ENCODE results near the gene FAM25A. TPM values are rescaled to one million over a fixed set of nuclear protein-coding genes. Genes with fewer than 3 reads are reported as not detected.
"Not testable (repeated sequence)": the region's sequence is repeated elsewhere in the genome, so short reads cannot be mapped to it uniquely, and the experiment has no call there.

Gene FAM25A
- total RNA-seq, 1 experiment from 2014 or later, result 11.4 TPM

DNA sequence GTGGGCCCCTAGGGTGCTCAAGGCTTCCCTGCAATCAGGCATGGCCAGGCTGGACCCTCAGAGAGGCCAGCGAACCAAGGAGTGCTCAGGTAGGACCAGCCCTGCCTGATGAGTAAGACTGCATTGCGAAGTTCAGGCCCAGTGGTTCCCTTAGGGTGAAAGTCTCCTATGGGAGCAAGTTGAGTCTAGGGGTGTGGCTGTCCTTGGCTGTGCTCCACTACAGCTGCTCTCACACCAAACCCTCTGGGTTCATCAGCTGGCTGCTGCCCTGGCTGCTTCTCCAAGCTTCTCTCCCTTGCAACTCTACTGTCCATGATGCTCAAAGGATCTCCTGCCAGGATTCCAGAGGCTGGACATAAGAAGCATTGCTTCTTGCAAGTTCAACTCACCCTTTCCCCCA is 18.7 kb downstream of the FAM25A start:
- ChIA-PET CTCF (no interaction called here), POLR2A (ENCODE audit: unreplicated experiment) (no interaction called here)
- DNase-seq, result no peak
- BruUV-seq (replicated peaks), result no TSS peak
- H2AFZ ChIP-seq, result no peak overlapping the region
- H3K9me3 ChIP-seq (ENCODE audit: insufficient read depth, low read depth), result no peaks in the 10 kb centered on the region
- intact Hi-C loops (cut with micrococcal nuclease; ENCODE audit: unreplicated experiment), result no loop called here
- no peak overlapping the region for H3K27ac ChIP-seq
- H3K79me2 ChIP-seq (ENCODE audit: low read depth), result no peaks in the 10 kb centered on the region
- H3F3A ChIP-seq (ENCODE audit: insufficient read depth, low read depth), result no peaks in the 10 kb centered on the region
- TF ChIP-seq, protein P1, sequence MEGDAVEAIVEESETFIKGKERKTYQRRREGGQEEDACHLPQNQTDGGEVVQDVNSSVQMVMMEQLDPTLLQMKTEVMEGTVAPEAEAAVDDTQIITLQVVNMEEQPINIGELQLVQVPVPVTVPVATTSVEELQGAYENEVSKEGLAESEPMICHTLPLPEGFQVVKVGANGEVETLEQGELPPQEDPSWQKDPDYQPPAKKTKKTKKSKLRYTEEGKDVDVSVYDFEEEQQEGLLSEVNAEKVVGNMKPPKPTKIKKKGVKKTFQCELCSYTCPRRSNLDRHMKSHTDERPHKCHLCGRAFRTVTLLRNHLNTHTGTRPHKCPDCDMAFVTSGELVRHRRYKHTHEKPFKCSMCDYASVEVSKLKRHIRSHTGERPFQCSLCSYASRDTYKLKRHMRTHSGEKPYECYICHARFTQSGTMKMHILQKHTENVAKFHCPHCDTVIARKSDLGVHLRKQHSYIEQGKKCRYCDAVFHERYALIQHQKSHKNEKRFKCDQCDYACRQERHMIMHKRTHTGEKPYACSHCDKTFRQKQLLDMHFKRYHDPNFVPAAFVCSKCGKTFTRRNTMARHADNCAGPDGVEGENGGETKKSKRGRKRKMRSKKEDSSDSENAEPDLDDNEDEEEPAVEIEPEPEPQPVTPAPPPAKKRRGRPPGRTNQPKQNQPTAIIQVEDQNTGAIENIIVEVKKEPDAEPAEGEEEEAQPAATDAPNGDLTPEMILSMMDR (conservative IDR thresholded peaks at IDR 0.05), result no peak
- no peaks in the 10 kb centered on the region for H3K27me3 ChIP-seq (ENCODE audit: insufficient read depth, low read depth)
- no peaks in the 10 kb centered on the region for H3K36me3 ChIP-seq (ENCODE audit: low read depth)
- H4K20me1 ChIP-seq (ENCODE audit: insufficient read depth), result no peaks in the 10 kb centered on the region
- H3K4me2 ChIP-seq, result no peak overlapping the region
- H3K9me2 ChIP-seq (ENCODE audit: insufficient read depth), result no peaks in the 10 kb centered on the region
- no peaks in the 10 kb centered on the region for H3K4me1 ChIP-seq (replicated peaks; ENCODE audit: insufficient read depth)
- H3K4me3 ChIP-seq, result no peak overlapping the region

DNA sequence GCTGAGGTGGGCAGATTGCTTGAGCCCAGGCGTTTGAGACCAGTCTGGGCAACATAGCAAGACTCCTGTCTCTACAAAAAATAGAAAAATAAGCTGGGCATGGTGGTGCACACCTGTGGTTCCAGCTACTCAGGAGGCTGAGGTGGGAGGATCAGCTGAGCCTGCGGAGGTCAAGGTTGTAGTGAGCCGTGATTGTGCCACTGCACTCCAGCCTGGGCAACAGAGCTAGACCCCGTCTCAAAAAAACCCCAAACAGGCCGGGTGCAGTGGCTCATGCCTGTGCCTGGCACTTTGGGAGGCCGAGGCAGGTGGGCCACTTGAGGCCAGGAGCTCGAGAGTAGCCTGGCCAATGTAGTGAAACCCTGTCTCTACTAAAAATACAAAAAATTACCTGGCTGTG is 23.5 kb downstream of the FAM25A start:
- H3K27me3 ChIP-seq (ENCODE audit: insufficient read depth, low read depth); H3K36me3 ChIP-seq (ENCODE audit: low read depth); H3K9me3 ChIP-seq (ENCODE audit: insufficient read depth, low read depth); H4K20me1 ChIP-seq (ENCODE audit: insufficient read depth); intact Hi-C loops (cut with micrococcal nuclease; ENCODE audit: unreplicated experiment); H3K4me3 ChIP-seq; H3K4me2 ChIP-seq; H3K27ac ChIP-seq; H3F3A ChIP-seq (ENCODE audit: insufficient read depth, low read depth); H2AFZ ChIP-seq; CTCF ChIA-PET; BruUV-seq (replicated peaks); DNase-seq; H3K4me1 ChIP-seq (replicated peaks; ENCODE audit: insufficient read depth); H3K9me2 ChIP-seq (ENCODE audit: insufficient read depth); H3K79me2 ChIP-seq (ENCODE audit: low read depth): not testable (repeated sequence)
- POLR2A ChIA-PET (ENCODE audit: unreplicated experiment), result interaction anchor here (0.7 kb wide), 1 partner anchor 364 kb away, joined by 4 read pairs; no protein-coding TSS in a partner anchor

DNA sequence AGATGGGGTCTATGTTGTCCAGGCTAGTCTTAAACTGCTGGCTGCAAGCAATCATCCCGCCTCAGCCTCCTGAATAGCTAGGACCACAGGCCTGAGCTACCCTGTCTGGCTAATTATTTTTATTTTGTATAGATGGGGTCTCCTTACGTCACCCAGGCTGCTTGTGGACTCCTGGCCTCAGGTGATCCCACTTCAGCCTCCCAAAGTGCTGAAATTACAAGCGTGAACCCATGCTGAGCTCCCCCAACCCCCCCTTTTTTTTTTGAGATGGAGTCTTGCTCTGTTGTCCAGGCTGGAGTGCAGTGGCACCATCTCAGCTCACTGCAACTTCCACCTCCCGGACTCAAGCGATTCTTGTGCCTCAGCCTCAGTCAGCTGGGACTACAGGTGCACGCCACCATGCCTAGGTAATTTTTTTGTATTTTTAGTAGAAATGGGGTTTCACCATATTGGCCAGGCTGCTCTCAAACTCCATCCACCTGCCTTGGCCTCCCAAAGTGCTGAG is 25.4 kb downstream of the FAM25A start:
- POLR2A ChIA-PET (ENCODE audit: unreplicated experiment), result interaction anchor here (0.6 kb wide), 2 partner anchors 10 to 70 kb away, joined by 3 to 4 read pairs; no protein-coding TSS in a partner anchor
- no peak overlapping the region for H3K4me2 ChIP-seq
- DNase-seq, result no peak
- H3F3A ChIP-seq (ENCODE audit: insufficient read depth, low read depth), result no peaks in the 10 kb centered on the region; the same call in 1 of the 2 replicates
- H2AFZ ChIP-seq, result no peak overlapping the region
- H3K36me3 ChIP-seq (ENCODE audit: low read depth), result no peaks in the 10 kb centered on the region
- intact Hi-C loops (cut with micrococcal nuclease; ENCODE audit: unreplicated experiment), result no loop called here
- no peak overlapping the region for H3K27ac ChIP-seq
- H3K9me3 ChIP-seq (ENCODE audit: insufficient read depth, low read depth), result no peaks in the 10 kb centered on the region
- no peaks in the 10 kb centered on the region for H3K4me1 ChIP-seq (replicated peaks; ENCODE audit: insufficient read depth)
- no TSS peak for BruUV-seq (replicated peaks)
- no peaks in the 10 kb centered on the region for H4K20me1 ChIP-seq (ENCODE audit: insufficient read depth)
- CTCF ChIA-PET, result no interaction called here
- H3K4me3 ChIP-seq, result no peak overlapping the region
- H3K79me2 ChIP-seq (ENCODE audit: low read depth), result no peaks in the 10 kb centered on the region
- no peaks in the 10 kb centered on the region for H3K27me3 ChIP-seq (ENCODE audit: insufficient read depth, low read depth)
- TF ChIP-seq, protein P1 (conservative IDR thresholded peaks at IDR 0.05), result no peak
- TF ChIP-seq EZH2 (IDR thresholded peaks at IDR 0.05; ENCODE audit: low read depth), result no peak
- no peaks in the 10 kb centered on the region for H3K9me2 ChIP-seq (ENCODE audit: insufficient read depth)

DNA sequence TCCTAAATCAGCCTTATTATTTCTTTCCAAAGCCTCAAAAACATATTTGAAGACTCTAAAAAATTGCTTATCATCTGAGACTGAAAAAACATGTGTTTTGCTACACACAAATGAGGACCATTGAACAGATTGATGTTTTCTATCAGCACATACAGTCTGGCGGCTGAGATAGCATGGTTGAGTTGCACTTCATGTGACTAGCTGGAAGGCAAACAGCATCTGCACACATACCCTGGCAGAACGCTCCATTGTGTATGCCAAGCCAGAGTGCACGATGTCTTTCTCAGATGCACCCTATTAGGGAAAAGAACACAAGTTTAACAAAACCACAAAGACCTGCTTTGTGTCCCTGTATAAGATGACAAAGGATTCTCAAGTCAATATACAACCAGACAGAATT is 33.0 kb downstream of the FAM25A start:
- BruUV-seq (replicated peaks), result no TSS peak
- Histone ChIP-seq H3K9me3 (ENCODE audit: insufficient read depth, low read depth) (no peaks in the 10 kb centered on the region), H3K27ac (no peak overlapping the region), H3F3A (ENCODE audit: insufficient read depth, low read depth) (no peaks in the 10 kb centered on the region), H2AFZ (no peak overlapping the region), H3K4me3 (no peak overlapping the region), H3K4me1 (replicated peaks; ENCODE audit: insufficient read depth) (no peaks in the 10 kb centered on the region), H3K9me2 (ENCODE audit: insufficient read depth) (no peaks in the 10 kb centered on the region), H3K27me3 (ENCODE audit: insufficient read depth, low read depth) (no peaks in the 10 kb centered on the region), H3K79me2 (ENCODE audit: low read depth) (no peaks in the 10 kb centered on the region), H4K20me1 (ENCODE audit: insufficient read depth) (no peaks in the 10 kb centered on the region), H3K36me3 (ENCODE audit: low read depth) (no peaks in the 10 kb centered on the region; the same call in 1 of the 2 replicates), H3K4me2 (no peak overlapping the region)
- TF ChIP-seq EZH2 (IDR thresholded peaks at IDR 0.05; ENCODE audit: low read depth), result no peak
- TF ChIP-seq, protein P1 (conservative IDR thresholded peaks at IDR 0.05), result no peak
- no peak for DNase-seq
- ChIA-PET CTCF (no interaction called here), POLR2A (ENCODE audit: unreplicated experiment) (no interaction called here)
- intact Hi-C loops (cut with micrococcal nuclease; ENCODE audit: unreplicated experiment), result no loop called here
